ENCODE data around the gene CYP39A1. TPM values are rescaled to one million over a fixed set of nuclear protein-coding genes. Genes with fewer than 3 reads are reported as not detected.

Gene CYP39A1
- total and polyA plus RNA-seq, 9 of the 15 experiments (the other 6 are each of a cell fraction or from before 2014, with no cell fraction given), result not detected

GRCh38 chr6:46626228-46626909, 26.2 kb downstream of the CYP39A1 start (continued):
- no peak for TF ChIP-seq CHD4 (IDR thresholded peaks at IDR 0.05; ENCODE audit: insufficient read depth, insufficient replicate concordance, low read depth, low read length, poor library complexity, severe bottlenecking)
- TF ChIP-seq CEBPB (tag; IDR thresholded peaks at IDR 0.05), result peak; percentile 69

- WGBS (ENCODE audit: insufficient coverage, low coverage, missing lambda C conversion rate), result 0% methylated on average over 1 of the region's 1 CpG
- ChIA-PET CTCF (ENCODE audit: low intra/inter-chr PET ratio) (no interaction called here), POLR2A (no interaction called here)
- Histone ChIP-seq H3K9me3 (replicated peaks; ENCODE audit: control insufficient read depth, insufficient read depth, low read depth, low read length) (no peaks in the 10 kb centered on the region), H3K27me3 (ENCODE audit: control insufficient read depth in 2 of 2, insufficient read depth in 2 of 2, low read length in 2 of 2) (no peaks in the 10 kb centered on the region), H3K4me2 (ENCODE audit: insufficient read depth, low read length) (no peak overlapping the region), H4K20me1 (replicated peaks; ENCODE audit: control insufficient read depth, insufficient read depth, low read length) (no peaks in the 10 kb centered on the region), H3K4me1 (replicated peaks in 1 of 2; ENCODE audit: control insufficient read depth in 2 of 2, insufficient read depth in 2 of 2, low read length in 2 of 2) (no peaks in the 10 kb centered on the region), H3K4me3 (no peak overlapping the region), H3K79me2 (ENCODE audit: control insufficient read depth, insufficient read depth, low read length) (no peaks in the 10 kb centered on the region), H3K9ac (ENCODE audit: insufficient read depth in 1 of 2, low read depth in 2 of 2, low read length in 2 of 2) (no peak overlapping the region), H3K27ac (ENCODE audit: extremely low read depth, low read depth, low read length) (no peak overlapping the region), H3K36me3 (ENCODE audit: control insufficient read depth, insufficient read depth, low read length) (no peaks in the 10 kb centered on the region), H2AFZ (ENCODE audit: low read depth, low read length) (no peak overlapping the region), H3K9me1 (ENCODE audit: control insufficient read depth, insufficient read depth, low read length) (no peaks in the 10 kb centered on the region)
- intact Hi-C loops (cut with micrococcal nuclease) (no loop called here), in situ Hi-C loops (cut with MboI) (no loop called here)
- BruUV-seq (replicated peaks), result no TSS peak
- ATAC-seq, result no peak
- no peak for FAIRE-seq
- no peak for DNase-seq (ENCODE audit: extremely low read depth in 1 of 4, low spot score in 3 of 4)
- no peak for TF ChIP-seq ESRRA (IDR thresholded peaks at IDR 0.05; ENCODE audit: borderline replicate concordance, low read depth)
- no peak for TF ChIP-seq POLR2A (conservative IDR thresholded peaks at IDR 0.05)
- TF ChIP-seq ZBTB8A (IDR thresholded peaks at IDR 0.05; ENCODE audit: partially characterized antibody), result no peak
- no peak for TF ChIP-seq MBD2 (IDR thresholded peaks at IDR 0.05; ENCODE audit: borderline replicate concordance, low read depth)
- TF ChIP-seq TAF15 (IDR thresholded peaks at IDR 0.05; ENCODE audit: low read depth, low read length), result no peak
- TF ChIP-seq GTF2A2 (tag; IDR thresholded peaks at IDR 0.05), result no peak
- no peak for TF ChIP-seq POLR2G (IDR thresholded peaks at IDR 0.05; ENCODE audit: low read depth, low read length)
- no peak for TF ChIP-seq EGR1 (conservative IDR thresholded peaks at IDR 0.05)
- no peak for TF ChIP-seq CREB3L1 (IDR thresholded peaks at IDR 0.05; ENCODE audit: borderline replicate concordance, low read depth)
- no peak for TF ChIP-seq NFRKB (IDR thresholded peaks at IDR 0.05; ENCODE audit: low read depth)
- no peak for TF ChIP-seq RAD21 (CRISPR knock-in tag; conservative IDR thresholded peaks at IDR 0.05 in 1 of 2, IDR thresholded peaks at IDR 0.05 in 1 of 2)
- TF ChIP-seq TAL1 (IDR thresholded peaks at IDR 0.05), result no peak
- TF ChIP-seq ZNF311 (CRISPR knock-in tag; IDR thresholded peaks at IDR 0.05), result no peak
- no peak for TF ChIP-seq NR3C1 (CRISPR knock-in tag; IDR thresholded peaks at IDR 0.05)
- TF ChIP-seq ZNF140 (CRISPR knock-in tag; IDR thresholded peaks at IDR 0.05), result no peak
- TF ChIP-seq STAT6 (CRISPR knock-in tag; IDR thresholded peaks at IDR 0.05), result no peak
- no peak for TF ChIP-seq C11orf30 (IDR thresholded peaks at IDR 0.05; ENCODE audit: low read depth)
These were observed 33.9 kb downstream of the CYP39A1 start for GRCh38 chr6:46618726-46619125.

Measured in K562 (cell line).